Smooth muscle cell (in vitro differentiated cells): ENCODE data around the gene SBNO2. TPM values are rescaled to one million over a fixed set of nuclear protein-coding genes. Genes with fewer than 3 reads are reported as not detected.

Experiments used
- DNase-seq: peaks from one replicate; lab custom pipeline; 2025; ENCODE audit not compliant: unreplicated experiment; lab: John Stamatoyannopoulos, UW
- H2AFZ ChIP-seq: fragments of 200-600 bp; sonication (generic); 2 replicates; pipeline ENCODE4 v1.6.0; 2016; ENCODE audit warnings: antibody characterized with exemption, low read depth, mild to moderate bottlenecking
- H3F3A ChIP-seq: fragments of 200-600 bp; sonication (generic); 2 replicates; pipeline ENCODE4 v1.6.0; 2017; ENCODE audit warnings: antibody characterized with exemption, low read depth
- H3K27ac ChIP-seq: fragments of 200-600 bp; sonication (generic); 2 replicates; pipeline ENCODE4 v1.5.1; 2016; ENCODE audit warnings: low read depth, mild to moderate bottlenecking
- H3K27me3 ChIP-seq: fragments of 200-600 bp; sonication (generic); 2 replicates; pipeline ENCODE4 v1.6.1; 2016; ENCODE audit warnings: low read depth, mild to moderate bottlenecking
- H3K36me3 ChIP-seq: fragments of 200-600 bp; sonication (generic); 2 replicates; pipeline ENCODE4 v1.5.1; 2016; ENCODE audit warnings: low read depth
- H3K4me1 ChIP-seq: fragments of 200-600 bp; sonication (generic); 2 replicates; pipeline ENCODE4 v1.5.1; 2016; ENCODE audit warnings: low read depth
- H3K4me2 ChIP-seq: fragments of 200-600 bp; sonication (generic); 2 replicates; pipeline ENCODE4 v1.6.0; 2016; ENCODE audit warnings: mild to moderate bottlenecking
- H3K4me3 ChIP-seq: fragments of 200-600 bp; sonication (generic); 2 replicates; pipeline ENCODE4 v1.5.1; 2016; ENCODE audit warnings: mild to moderate bottlenecking
- H3K79me2 ChIP-seq: fragments of 200-600 bp; sonication (generic); 2 replicates; pipeline ENCODE4 v1.6.0; 2016; ENCODE audit warnings: low read depth, mild to moderate bottlenecking
- H3K9ac ChIP-seq: fragments of 200-600 bp; sonication (generic); 2 replicates; pipeline ENCODE4 v1.6.0; 2016; ENCODE audit warnings: low read depth
- H3K9me3 ChIP-seq: fragments of 200-600 bp; sonication (generic); replicated peaks from 2 replicates; pipeline ENCODE4 v1.5.1; 2016; ENCODE audit warnings: low read depth
- H4K20me1 ChIP-seq: fragments of 200-600 bp; sonication (generic); 2 replicates; pipeline ENCODE4 v1.6.0; 2016; ENCODE audit warnings: low read depth
- WGBS: methylation state at CpG from one replicate; pipeline ENCODE4 v1.1.7; 2016; ENCODE audit warnings: low lambda C conversion rate; 5-methylcytosine and 5-hydroxymethylcytosine counted together
- polyA plus RNA-seq: library from polyadenylated mRNA; unstranded; fragments of >200 nt; fragmentation: Nextera tagmentation; extraction: Ambion mirVana; gene quantifications from 2 replicates; pipeline ENCODE4 v1.2.1, GENCODE V29; 2016
- total RNA-seq: library from RNA; depleted of rRNA; stranded (reverse); fragments of >200 nt; gene quantifications from 2 replicates; pipeline ENCODE4 v1.2.3, GENCODE V29; 2014
- TF ChIP-seq, protein P1 (sequence below): fragments of 200-600 bp; sonication (generic); IDR thresholded peaks from 2 replicates; pipeline ENCODE4 v1.5.1; 2017; ENCODE audit warnings: borderline replicate concordance, mild to moderate bottlenecking, antibody characterized with exemption; ENCODE audit not compliant: insufficient read depth, poor library complexity, severe bottlenecking

The SBNO2 gene
- total and polyA plus RNA-seq, 2 experiments from 2014 or later = 16.4 to 17.6 TPM

DNA sequence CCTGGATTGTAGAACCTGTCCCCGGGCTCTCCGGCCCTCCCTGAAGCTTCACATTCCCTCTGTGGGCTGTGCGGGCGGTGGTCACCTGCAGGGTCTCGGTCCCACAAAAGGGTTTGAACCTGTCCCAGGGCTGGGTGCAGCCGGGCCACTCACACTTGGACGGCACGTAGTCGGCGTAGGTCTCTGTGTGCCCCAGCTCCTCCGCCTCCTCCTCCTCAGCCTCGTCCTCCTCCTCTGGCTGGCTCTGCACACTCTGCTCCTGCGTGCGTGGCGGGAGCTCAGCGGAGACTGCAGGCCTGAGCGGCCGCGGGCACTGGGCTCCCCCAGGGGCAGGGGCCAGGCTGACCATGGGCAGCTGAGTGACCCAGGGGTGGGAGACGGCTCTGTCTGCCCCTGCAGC is 50.7 kb downstream of the SBNO2 start:
- Histone ChIP-seq H3F3A (no peaks in the 10 kb centered on the region), H3K79me2 (peaks cover 43% of the 10 kb centered on the region), H4K20me1 (peaks cover 64% of the 10 kb centered on the region), H3K4me2 (no peak overlapping the region), H3K4me1 (no peaks in the 10 kb centered on the region), H3K9ac (no peak overlapping the region), H3K9me3 (no peaks in the 10 kb centered on the region), H3K27me3 (no peaks in the 10 kb centered on the region), H3K27ac (no peak overlapping the region), H3K36me3 (no peaks in the 10 kb centered on the region), H3K4me3 (no peak overlapping the region), H2AFZ (no peak overlapping the region)
- 98% methylated on average over 20 of the region's 20 CpGs for WGBS
- TF ChIP-seq, protein P1, sequence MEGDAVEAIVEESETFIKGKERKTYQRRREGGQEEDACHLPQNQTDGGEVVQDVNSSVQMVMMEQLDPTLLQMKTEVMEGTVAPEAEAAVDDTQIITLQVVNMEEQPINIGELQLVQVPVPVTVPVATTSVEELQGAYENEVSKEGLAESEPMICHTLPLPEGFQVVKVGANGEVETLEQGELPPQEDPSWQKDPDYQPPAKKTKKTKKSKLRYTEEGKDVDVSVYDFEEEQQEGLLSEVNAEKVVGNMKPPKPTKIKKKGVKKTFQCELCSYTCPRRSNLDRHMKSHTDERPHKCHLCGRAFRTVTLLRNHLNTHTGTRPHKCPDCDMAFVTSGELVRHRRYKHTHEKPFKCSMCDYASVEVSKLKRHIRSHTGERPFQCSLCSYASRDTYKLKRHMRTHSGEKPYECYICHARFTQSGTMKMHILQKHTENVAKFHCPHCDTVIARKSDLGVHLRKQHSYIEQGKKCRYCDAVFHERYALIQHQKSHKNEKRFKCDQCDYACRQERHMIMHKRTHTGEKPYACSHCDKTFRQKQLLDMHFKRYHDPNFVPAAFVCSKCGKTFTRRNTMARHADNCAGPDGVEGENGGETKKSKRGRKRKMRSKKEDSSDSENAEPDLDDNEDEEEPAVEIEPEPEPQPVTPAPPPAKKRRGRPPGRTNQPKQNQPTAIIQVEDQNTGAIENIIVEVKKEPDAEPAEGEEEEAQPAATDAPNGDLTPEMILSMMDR = no peak
- no peak for DNase-seq

DNA sequence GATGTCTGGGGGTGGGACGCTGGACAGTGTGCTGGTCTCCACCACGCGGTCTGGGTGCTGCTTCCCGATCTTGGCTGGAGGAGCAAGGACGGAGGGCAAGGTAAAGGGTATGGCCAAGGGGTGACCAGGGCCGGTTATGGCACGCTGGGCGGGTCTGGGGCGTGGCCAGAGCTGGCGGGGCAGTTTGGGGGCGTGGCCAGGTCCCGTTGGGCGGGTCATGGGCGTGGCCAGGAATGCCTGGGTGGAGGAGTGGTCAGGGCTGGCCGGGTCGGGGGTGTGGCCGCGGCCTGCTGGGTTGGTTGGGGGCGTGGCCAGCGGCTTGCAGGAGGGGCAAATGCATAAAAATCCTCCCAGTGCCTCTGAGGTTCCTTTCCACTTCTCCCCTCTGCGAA is 51.1 kb downstream of the SBNO2 start:
- Histone ChIP-seq H3K4me2 (no peak overlapping the region), H3K36me3 (no peaks in the 10 kb centered on the region), H3K79me2 (peaks cover 39% of the 10 kb centered on the region), H3K4me1 (no peaks in the 10 kb centered on the region), H3K9ac (no peak overlapping the region), H3K9me3 (no peaks in the 10 kb centered on the region), H4K20me1 (peaks cover 61% of the 10 kb centered on the region), H3K27me3 (no peaks in the 10 kb centered on the region), H3F3A (no peaks in the 10 kb centered on the region), H3K4me3 (no peak overlapping the region), H2AFZ (no peak overlapping the region), H3K27ac (no peak overlapping the region)
- TF ChIP-seq, protein P1 = no peak
- peak; percentile 15 for DNase-seq
- WGBS = 64% methylated on average over 17 of the region's 21 CpGs

DNA sequence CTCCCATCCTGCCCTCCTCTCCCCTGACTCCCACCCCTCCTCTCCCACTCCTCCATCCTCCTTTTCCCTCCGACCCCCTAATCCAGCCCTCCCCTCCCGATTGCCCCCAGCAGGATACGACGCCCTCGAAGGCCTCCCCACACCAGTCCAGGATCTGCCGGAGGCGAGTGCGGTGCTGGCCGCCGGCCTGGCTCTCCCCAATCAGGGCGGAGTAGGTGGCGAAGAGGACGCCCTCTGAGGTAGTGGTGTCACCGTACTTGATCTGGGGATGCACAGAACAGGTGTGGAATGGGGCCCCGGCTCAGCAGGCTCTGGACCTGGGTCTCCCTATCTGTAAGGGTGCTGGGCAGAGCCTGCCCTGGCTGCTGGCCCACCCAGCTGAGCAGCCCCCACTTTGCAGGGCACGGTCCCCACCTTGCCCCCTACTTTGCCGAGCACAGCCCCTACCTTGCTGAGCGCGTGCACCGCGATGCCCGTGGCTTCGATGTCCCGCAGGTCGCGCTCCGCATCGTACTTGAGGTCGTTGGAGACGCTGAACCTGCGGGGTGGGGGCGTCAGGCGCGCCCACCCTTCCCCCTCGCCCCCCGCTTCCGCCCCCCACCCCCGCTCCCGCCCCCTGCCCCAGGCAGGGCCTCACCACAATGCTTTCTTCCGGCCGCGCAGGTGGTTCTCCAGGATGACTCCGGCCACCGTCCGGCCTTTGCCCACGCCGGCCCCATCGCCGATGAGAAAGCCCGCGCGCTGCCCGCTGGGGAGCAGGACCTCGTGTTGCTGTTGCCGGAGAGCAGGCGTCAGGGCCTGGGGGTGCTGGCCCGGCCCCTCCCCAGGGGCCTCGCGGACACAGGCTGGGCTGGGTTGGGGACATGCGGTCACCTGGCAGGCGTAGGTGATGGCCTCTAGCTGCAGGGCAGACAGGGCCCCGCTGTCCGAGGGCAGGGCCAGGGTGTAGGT is 51.8 kb downstream of the SBNO2 start:
- H3K36me3 ChIP-seq = no peaks in the 10 kb centered on the region
- H3K27ac ChIP-seq = no peak overlapping the region

More for the DNA sequence above, 51.8 kb downstream of the SBNO2 start:
- Histone ChIP-seq H3K79me2 (peaks cover 32% of the 10 kb centered on the region), H3K27me3 (no peaks in the 10 kb centered on the region), H3K9me3 (no peaks in the 10 kb centered on the region), H3F3A (no peaks in the 10 kb centered on the region), H3K4me2 (no peak overlapping the region), H2AFZ (no peak overlapping the region), H3K4me3 (no peak overlapping the region), H3K4me1 (no peaks in the 10 kb centered on the region), H3K9ac (no peak overlapping the region), H4K20me1 (peaks cover 54% of the 10 kb centered on the region)
- WGBS = 97% methylated on average over 47 of the region's 63 CpGs
- DNase-seq = no peak
- TF ChIP-seq, protein P1 = no peak
